GM12873 (cell line): ENCODE data around the gene GCN1.

Experiments used
- TF ChIP-seq, protein P1 (sequence below): IDR thresholded peaks from 2 replicates; pipeline ENCODE4 v1.5.1; 2012; ENCODE audit warnings: low read depth, mild to moderate bottlenecking, moderate library complexity, low read length, control low read depth; ENCODE audit not compliant: insufficient read depth; ENCODE audit errors: missing control alignments

Gene GCN1

DNA sequence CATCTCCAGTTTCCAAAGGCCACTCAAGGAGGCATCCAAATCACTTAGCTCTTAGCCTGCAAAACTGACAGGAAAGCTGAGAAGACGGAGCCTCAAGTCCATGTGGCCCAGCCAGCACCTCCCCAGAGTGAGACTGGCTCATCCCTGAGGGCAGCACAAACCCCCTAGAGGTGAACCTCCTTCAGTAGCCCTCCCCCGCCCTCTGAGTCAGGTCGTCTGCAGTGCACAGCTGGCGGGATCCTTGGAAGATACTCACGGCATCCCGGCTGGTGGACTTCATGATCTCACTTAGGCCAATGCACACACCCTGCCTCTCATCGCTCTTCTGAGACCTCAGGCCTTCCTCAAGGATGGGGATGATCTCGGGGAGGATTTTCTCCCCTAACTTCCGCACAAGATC is 53.9 kb downstream of the GCN1 start:
- TF ChIP-seq, protein P1, sequence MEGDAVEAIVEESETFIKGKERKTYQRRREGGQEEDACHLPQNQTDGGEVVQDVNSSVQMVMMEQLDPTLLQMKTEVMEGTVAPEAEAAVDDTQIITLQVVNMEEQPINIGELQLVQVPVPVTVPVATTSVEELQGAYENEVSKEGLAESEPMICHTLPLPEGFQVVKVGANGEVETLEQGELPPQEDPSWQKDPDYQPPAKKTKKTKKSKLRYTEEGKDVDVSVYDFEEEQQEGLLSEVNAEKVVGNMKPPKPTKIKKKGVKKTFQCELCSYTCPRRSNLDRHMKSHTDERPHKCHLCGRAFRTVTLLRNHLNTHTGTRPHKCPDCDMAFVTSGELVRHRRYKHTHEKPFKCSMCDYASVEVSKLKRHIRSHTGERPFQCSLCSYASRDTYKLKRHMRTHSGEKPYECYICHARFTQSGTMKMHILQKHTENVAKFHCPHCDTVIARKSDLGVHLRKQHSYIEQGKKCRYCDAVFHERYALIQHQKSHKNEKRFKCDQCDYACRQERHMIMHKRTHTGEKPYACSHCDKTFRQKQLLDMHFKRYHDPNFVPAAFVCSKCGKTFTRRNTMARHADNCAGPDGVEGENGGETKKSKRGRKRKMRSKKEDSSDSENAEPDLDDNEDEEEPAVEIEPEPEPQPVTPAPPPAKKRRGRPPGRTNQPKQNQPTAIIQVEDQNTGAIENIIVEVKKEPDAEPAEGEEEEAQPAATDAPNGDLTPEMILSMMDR: no peak

DNA sequence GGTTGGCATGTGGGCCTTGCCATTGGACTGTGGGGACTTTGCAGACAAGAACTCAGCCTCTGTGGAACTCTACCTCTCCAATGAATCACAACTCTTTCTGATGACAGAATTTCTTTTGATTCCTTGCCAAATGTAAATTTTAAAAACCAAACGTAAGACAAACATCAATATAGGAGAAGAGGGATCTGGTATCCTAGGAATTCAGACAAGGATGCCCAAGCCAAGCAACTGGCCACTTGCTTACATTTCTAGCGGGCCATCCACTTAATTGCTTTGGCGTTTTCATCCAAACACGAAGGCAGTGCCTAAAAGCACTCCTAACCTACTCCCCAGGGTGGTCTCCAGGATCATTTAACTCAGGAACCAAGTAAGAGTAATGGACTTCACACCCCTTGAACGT is 54.6 kb downstream of the GCN1 start:
- TF ChIP-seq, protein P1: no peak

DNA sequence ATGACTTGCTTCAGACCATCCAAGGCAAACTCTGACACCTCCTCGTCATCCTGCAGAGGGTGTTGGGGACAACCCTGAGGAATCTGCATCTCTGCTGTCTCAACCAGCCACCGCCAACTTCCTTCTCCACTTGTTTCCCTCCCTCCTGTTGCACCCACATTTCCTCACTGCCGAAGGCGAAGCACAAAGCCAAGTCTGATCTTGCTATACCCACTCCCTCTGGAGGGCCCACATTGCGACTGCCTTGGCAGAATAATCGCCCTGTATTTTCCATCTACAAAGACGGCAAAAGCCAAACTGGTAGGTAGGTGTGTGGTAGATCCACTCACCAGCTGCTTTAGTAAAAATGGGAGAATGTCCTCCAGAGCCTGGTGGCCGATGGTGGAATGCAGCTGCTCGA is 56.1 kb downstream of the GCN1 start:
- TF ChIP-seq, protein P1: no peak

DNA sequence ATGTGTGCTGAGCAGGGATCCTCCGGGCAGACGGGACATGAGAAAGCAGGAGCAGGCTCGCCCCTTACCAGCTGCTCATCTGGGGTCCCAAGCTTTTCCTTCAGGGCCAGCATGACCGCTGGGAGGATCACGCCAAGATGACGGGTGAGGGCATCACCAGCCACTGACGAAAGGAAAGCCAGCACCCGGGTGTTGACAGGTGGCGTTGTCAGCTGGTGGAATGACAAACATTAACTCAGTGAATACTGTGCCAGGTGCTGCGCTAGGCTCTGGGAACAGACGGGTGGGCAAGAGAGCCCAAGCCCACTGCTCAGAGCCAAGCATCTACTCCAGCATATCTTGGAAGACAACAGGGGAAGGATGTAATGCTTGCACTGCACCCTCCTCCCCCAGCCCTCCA is 56.7 kb downstream of the GCN1 start:
- TF ChIP-seq, protein P1: no peak

DNA sequence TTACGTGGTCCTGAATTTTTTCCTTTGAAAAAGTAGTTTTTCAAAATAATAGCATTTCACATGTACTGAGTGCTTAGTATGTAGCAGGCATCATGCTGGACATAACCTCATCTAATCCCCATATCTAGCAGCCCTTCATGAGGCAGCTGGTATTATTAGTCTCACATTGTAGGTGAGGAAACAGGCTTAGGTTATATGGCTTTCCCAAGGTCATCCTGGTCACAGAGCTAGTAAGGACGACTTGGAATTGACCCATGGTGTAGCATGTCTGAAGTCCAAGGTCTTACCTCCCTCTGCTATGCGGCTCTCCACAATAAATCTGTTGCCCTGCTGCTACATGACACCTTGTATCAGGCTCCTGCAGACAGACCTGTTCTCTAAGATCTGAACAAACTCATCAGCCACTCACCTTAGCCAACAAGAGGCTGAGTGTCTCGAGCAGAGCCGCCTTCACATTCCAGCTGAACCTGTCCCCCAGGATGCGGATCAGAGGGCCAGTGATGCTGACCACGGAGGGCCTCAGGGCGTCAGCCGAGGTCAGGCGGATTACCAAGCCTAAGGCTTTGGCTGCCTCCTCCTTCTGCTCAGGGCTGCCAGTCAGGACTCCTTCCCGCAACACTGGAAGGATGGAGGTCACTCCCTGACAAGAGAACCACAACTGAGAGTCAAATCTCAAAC is 58.3 kb downstream of the GCN1 start:
- TF ChIP-seq, protein P1: no peak

DNA sequence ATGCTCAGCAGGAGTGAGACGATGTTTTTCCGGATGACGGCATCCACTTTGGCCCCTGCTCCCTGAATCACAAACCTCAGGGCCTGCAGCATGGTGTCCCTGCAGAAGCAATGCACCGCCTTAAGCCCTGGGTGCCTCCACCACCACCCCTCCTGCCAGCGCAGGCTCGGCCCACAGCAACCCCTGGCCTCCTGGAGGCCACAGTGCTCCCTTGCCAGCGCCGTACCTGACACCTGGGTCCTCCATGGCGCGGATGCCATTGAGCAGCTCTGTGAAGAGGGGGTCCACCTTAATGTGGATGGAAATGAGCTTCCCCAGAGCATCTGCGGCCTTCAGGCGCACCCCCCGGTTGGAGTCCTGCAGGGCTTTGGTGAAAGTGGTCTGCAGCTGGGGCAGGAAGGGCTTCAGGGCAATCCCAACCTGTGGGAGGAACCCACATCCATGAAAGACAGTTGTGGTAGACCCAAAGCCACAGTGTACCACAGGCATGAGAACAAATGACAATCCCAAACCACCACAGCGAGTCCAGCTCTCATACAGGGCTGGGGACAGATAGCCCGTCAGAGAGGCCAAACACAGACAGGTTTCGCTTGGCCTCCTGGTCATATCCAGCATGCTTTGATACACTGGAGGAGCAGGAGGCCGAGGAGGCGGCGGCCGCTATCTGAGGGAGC is 60.1 kb downstream of the GCN1 start:
- TF ChIP-seq, protein P1: no peak

GRCh38 chr12:120132863-120133385 is 61.6 kb downstream of the GCN1 start:
- TF ChIP-seq, protein P1: no peak
